HEK293 (cell line): ENCODE data around the gene CD44.

Source experiments
- CTCF ChIP-seq: fragments of 450-650 bp; formaldehyde crosslinking; IDR thresholded peaks from 2 replicates; pipeline ENCODE4 v1.5.1; 2016; ENCODE audit warnings: missing biosample characterization, missing genetic modification characterization
- EGR2 ChIP-seq: fragments of 450-650 bp; formaldehyde crosslinking; IDR thresholded peaks from 2 replicates; pipeline ENCODE4 v1.5.1; 2016; ENCODE audit warnings: low read depth, missing biosample characterization, missing genetic modification characterization
- ZEB2 ChIP-seq: fragments of 450-650 bp; formaldehyde crosslinking; IDR thresholded peaks from 2 replicates; pipeline ENCODE4 v1.5.1; 2016; ENCODE audit warnings: missing biosample characterization, missing genetic modification characterization
- ZNF121 ChIP-seq: fragments of 450-650 bp; formaldehyde crosslinking; IDR thresholded peaks from 2 replicates; pipeline ENCODE4 v1.5.1; 2016; ENCODE audit warnings: missing biosample characterization, missing genetic modification characterization
- ZNF140 ChIP-seq: fragments of 450-650 bp; formaldehyde crosslinking; IDR thresholded peaks from 2 replicates; pipeline ENCODE4 v1.5.1; 2016; ENCODE audit warnings: missing biosample characterization, missing genetic modification characterization
- ZNF423 ChIP-seq: fragments of 450-650 bp; formaldehyde crosslinking; IDR thresholded peaks from 2 replicates; pipeline ENCODE4 v1.5.1; 2016; ENCODE audit warnings: missing biosample characterization, missing genetic modification characterization
- ZNF518A ChIP-seq: fragments of 450-650 bp; formaldehyde crosslinking; conservative IDR thresholded peaks from 2 replicates; pipeline ENCODE4 v1.5.1; 2016; ENCODE audit warnings: low read depth, missing biosample characterization, missing genetic modification characterization
- ZNF76 ChIP-seq: fragments of 450-650 bp; formaldehyde crosslinking; IDR thresholded peaks from 2 replicates; pipeline ENCODE4; 2016; ENCODE audit warnings: low read depth, missing biosample characterization, missing genetic modification characterization, borderline replicate concordance
- TF ChIP-seq, protein P1 (sequence below): fragments of 450-650 bp; formaldehyde crosslinking; IDR thresholded peaks from 2 replicates; pipeline ENCODE4 v1.5.1; 2016; ENCODE audit warnings: missing biosample characterization, missing genetic modification characterization, low read depth
- TF ChIP-seq, protein P2 (sequence below): fragments of 450-650 bp; formaldehyde crosslinking; IDR thresholded peaks from 2 replicates; pipeline ENCODE4 v1.5.1; 2016; ENCODE audit warnings: missing biosample characterization, missing genetic modification characterization

DNA sequence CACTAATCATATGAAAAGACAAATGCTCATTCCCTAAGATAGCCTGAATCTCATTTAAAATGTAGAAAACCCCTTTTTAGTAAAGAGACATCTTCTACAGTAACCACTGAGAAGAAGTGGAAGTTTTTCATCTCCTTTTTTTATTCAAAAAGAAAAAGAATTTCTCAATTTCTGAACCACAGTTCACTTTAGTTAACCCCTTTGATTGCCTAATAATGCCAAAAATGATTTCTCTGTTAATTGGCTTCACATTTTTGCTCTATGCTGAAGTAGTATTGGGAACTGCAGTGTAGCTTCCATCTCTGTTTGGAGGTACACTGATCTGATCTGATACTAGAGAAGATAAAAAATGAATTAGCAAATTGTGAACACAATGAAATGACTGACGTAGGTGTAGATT, 58.3 kb downstream of the CD44 start:
- TF ChIP-seq CTCF (no peak), ZNF76 (no peak), ZNF423 (tag by site-specific recombination) (no peak), ZNF518A (tag by site-specific recombination) (no peak), EGR2 (tag by site-specific recombination) (no peak), ZNF121 (tag by site-specific recombination) (no peak), ZEB2 (tag by site-specific recombination) (no peak), ZNF140 (tag by site-specific recombination) (no peak)
- TF ChIP-seq, protein P1, sequence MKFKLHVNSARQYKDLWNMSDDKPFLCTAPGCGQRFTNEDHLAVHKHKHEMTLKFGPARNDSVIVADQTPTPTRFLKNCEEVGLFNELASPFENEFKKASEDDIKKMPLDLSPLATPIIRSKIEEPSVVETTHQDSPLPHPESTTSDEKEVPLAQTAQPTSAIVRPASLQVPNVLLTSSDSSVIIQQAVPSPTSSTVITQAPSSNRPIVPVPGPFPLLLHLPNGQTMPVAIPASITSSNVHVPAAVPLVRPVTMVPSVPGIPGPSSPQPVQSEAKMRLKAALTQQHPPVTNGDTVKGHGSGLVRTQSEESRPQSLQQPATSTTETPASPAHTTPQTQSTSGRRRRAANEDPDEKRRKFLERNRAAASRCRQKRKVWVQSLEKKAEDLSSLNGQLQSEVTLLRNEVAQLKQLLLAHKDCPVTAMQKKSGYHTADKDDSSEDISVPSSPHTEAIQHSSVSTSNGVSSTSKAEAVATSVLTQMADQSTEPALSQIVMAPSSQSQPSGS (tag by site-specific recombination): no peak
- TF ChIP-seq, protein P2, sequence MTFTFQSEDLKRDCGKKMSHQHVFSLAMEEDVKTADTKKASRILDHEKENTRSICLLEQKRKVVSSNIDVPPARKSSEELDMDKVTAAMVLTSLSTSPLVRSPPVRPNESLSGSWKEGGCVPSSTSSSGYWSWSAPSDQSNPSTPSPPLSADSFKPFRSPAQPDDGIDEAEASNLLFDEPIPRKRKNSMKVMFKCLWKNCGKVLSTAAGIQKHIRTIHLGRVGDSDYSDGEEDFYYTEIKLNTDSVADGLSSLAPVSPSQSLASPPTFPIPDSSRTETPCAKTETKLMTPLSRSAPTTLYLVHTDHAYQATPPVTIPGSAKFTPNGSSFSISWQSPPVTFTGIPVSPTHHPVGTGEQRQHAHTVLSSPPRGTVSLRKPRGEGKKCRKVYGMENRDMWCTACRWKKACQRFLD (tag by site-specific recombination): no peak
